Stimulated activated CD8-positive, alpha-beta memory T cell treated with anti-CD3 and anti-CD28 coated beads, Interleukin-15, amount 100 ng/mL, for 24 hours (primary cell): ENCODE results near the gene SLC10A3.
A peak's percentile ranks its signal among the peaks of the same experiment; 100 is the strongest.

Source experiments
- DNase-seq: peaks from one replicate; pipeline ENCODE4 v3.0.0-alpha.2; 2020; ENCODE audit warnings: low read depth

SLC10A3 gene, protein sequence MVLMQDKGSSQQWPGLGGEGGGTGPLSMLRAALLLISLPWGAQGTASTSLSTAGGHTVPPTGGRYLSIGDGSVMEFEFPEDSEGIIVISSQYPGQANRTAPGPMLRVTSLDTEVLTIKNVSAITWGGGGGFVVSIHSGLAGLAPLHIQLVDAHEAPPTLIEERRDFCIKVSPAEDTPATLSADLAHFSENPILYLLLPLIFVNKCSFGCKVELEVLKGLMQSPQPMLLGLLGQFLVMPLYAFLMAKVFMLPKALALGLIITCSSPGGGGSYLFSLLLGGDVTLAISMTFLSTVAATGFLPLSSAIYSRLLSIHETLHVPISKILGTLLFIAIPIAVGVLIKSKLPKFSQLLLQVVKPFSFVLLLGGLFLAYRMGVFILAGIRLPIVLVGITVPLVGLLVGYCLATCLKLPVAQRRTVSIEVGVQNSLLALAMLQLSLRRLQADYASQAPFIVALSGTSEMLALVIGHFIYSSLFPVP

DNA sequence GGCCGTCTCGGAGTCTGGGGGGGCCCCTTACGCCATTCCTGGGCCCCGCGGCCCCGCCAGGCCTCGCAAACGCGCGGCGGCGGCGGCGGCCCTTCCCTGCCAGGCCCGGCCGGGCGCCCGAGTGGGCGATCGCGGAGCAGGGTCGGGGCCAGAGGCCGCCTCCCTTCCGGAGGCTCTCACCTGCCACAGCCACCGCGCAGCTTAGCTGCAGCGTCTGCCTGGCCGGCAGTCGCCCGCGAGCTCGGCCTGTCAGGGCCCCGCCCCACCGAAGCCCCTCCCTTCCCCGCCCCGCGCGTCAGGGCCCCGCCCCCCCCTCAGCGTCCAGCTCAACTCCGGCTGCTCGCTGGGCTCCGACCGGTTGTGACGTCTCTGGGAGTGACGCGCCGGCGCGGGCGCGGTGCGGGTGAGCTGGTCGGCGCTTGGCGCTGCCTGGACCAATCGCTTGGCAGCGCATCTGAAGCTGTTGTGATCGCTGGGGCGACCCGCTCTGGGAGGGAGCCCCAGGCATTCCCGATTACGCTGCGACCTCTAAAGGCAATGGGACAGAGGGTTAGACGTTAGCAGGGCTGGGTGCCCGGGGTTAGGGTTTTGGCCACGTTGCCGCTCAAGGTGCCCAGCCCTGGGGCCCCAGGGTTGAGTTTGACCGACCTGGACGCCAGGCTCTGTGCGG is at the start of gene SLC10A3:
Gene SLC10A3 (minus strand): TSS at position 216 of the 670 bp plus-strand sequence. CDS start 1,689 bp downstream, outside the sequence.
- DNase-seq: peak; percentile 64

DNA sequence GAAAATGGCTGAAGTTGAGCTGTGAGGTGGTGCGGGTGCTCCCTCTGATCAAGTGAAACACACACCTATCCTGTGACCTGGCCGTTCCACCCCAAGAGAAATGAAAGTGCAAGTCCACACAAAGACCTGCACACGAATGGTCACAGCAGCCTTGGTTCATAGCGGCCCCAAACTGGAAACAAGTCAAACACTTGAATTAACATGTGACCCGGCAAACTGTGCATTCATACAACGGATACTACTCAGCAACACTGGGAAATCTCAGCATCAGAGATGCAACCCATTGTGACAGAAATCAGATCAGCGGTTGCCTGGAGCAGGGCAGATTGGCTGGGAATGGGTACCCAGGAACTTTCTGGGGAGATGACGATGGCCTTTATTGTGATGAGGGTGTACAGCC is 48.6 kb upstream of the SLC10A3 start:
- DNase-seq: no peak

GRCh38 chrX:154535892-154536291 is 45.5 kb upstream of the SLC10A3 start:
- no peak for DNase-seq

GRCh38 chrX:154534526-154535322 is 44.3 kb upstream of the SLC10A3 start:
- DNase-seq: peak; percentile 58

DNA sequence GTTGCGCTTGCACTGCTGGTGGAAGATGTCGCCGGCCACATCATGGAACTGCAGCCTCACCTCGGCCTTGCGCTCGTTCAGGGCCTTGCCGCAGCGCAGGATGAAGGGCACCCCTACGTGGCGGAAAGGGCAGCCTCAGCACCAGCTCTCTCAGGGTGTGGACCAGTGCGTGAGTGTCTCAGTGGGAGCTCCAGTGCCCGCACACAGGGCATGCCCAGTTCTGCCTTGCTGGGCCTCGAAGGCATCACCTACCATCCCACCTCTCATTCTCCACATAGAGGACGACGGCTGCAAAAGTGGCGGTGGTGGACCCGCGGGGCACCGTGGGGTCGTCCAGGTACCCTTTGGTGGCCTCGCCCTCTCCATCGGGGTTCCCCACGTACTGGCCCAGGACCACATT is 42.3 kb upstream of the SLC10A3 start:
- DNase-seq: no peak

DNA sequence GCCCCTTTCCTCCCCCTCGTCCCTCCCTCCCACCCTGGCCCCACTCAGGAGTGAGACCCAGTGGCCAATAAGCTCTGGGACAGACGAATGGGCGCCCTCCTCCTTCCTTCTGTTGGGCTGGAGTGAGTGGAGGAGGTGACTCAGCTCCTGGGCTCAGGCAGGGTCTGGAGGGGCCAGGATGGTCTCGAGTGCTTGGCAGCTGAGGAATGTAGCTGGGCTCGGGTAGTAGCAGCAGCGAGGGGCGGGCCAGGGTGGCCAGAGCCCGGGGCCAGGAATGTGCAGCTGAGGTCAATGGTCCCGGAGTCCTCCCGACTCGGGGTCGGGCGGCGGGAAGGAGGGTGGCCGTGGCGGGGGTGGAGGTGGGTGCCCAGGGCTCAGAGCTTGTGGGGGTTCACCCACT is 41.2 kb upstream of the SLC10A3 start:
- DNase-seq: no peak

- no peak for DNase-seq
Observed at GRCh38 chrX:154530286-154530685, 39.9 kb upstream of the SLC10A3 start.

GRCh38 chrX:154529206-154529612 is 38.8 kb upstream of the SLC10A3 start:
- no peak for DNase-seq

DNA sequence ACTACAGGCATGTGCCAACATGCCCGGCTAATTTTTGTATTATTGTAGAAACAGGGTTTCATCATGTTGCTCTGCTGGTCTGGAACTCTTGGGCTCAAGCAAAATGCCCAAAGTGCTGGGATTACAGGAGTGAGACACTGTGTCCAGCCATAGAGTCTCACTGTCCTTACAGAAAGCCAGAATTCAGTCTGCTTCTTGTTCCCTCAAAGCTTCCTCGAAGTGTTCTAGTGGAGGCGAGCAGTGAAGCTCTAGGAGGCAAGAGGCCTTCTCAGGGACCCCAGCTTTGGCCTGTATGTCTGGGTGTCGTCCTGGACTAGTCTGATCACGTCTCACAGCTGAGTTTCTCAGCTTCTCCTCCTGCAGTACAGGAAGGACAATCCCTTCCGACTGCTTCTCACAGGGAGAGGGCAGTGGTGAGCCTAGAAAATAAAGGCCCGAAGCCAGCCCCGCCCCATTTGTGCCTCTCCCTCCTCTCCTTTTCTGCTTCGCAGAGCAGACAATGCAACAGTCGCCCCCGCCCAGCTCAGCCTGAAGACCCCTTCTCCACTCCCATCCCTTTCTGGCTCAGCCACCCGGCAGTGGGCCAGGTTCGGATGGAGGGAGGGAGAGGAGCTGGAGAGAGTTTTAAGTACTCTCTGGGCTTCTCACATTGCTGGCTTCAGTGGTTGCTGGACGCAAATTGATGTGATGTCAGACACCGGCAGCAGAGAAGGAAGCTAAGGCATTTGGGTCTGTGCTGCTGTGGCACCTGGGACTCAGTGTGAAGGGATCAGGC is 36.7 kb upstream of the SLC10A3 start:
- no peak for DNase-seq

DNA sequence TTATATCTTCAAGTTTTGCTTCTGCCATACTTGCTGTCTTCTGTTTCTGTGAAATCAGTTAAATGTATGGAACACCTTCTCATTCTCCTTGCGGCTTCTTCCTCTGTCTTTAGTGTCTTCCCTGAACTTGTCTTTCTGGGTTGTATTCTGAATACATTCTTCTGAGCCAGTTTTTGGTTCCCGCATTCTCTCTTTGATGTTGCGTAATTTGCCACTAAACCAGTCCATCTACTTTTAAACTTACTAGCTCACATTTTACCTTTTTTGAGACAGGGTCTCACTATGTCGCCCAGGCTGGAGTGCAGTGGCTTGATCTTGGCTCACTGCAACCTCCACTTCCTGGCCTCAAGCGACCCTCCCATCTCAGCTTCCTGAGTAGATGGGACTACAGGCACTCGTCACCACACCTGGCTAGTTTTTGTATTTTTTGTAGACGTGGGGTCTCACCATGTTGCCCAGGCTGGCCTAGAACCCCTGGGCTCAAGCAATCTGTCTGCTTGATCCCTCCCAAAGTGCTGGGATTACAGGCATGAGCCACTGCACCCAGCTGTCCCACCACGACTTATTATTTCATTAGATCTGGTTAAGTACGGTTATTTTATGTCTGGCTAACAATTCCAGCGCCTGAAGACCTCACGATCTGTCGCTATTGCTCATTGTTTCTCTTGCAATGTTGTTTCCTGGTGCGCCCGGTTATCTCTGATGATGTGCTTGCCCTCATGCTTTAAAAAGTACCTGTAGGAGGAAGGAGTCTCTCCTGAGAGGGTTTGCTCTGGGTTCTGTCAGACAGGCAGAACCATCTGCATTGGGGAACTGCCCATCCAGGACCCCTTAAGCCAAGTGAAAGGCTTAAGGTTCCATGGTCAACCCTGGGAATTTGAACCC is 35.4 kb upstream of the SLC10A3 start:
- no peak for DNase-seq

GRCh38 chrX:154519389-154519788 is 29.0 kb upstream of the SLC10A3 start:
- DNase-seq: no peak

- no peak for DNase-seq
Observed at GRCh38 chrX:154517101-154517781, 26.8 kb upstream of the SLC10A3 start.

GRCh38 chrX:154516656-154517100 is 26.2 kb upstream of the SLC10A3 start:
- no peak for DNase-seq

GRCh38 chrX:154515966-154516655 is 25.7 kb upstream of the SLC10A3 start, which contains the start of gene FAM3A:
FAM3A (minus strand) TSS chrX:154516232; CDS start chrX:154515772, 460 bp downstream.
- peak; percentile 73 for DNase-seq

GRCh38 chrX:154515090-154515965 is 24.9 kb upstream of the SLC10A3 start:
- no peak for DNase-seq

DNA sequence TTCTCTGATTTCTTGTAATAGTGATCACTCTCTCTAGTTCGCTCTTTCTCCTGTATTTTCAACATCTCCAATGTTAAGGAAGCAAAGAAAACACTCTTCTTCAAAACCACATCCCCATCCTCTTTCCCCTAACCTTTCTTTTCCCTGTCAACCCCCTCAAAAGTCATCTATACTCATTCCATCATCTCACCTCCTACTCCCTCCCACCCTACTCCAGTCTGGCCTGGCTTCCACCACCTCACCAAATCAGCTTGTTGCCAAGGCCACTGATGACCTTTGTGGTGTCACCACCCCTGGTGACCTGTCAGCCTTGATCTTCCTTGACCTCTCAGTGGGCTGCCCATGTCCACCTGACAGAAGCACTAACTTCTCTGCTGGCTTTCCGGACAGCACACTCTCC is 23.3 kb upstream of the SLC10A3 start:
- no peak for DNase-seq

GRCh38 chrX:154512879-154513553 is 22.6 kb upstream of the SLC10A3 start:
- DNase-seq: no peak

- DNase-seq: no peak
Observed at GRCh38 chrX:154511761-154512160, 21.3 kb upstream of the SLC10A3 start.
